Measurements from ENCODE around the gene TMEM178B. TPM values are rescaled to one million over a fixed set of nuclear protein-coding genes. Genes with fewer than 3 reads are reported as not detected.
"Not testable (repeated sequence)": the region's sequence is repeated elsewhere in the genome, so short reads cannot be mapped to it uniquely, and the experiment has no call there.

The TMEM178B gene
- total RNA-seq = 10 to 100 TPM; 12.5 to 54.6 (median 29.5) TPM
- polyA plus RNA-seq = 1 to 10 TPM; 1.2 to 5.5 TPM
- long read RNA-seq, donor 1, partial matches to known transcripts = 42 of 104 reads
- long read RNA-seq, donor 1, other reads (novel, unspliced or antisense) = 62 of 104 reads
- long read RNA-seq, donor 2, partial matches to known transcripts = 63 of 117 reads
- long read RNA-seq, donor 2, other reads (novel, unspliced or antisense) = 54 of 117 reads
- long read RNA-seq, donor 3, partial matches to known transcripts = 0 of 101 reads
- long read RNA-seq, donor 3, other reads (novel, unspliced or antisense) = 101 of 101 reads

- intact Hi-C loops (cut with DNase I) = loop anchor here in 5 of 10 donors (5.0 to 10.0 kb wide), 4 partner anchors 141 to 461 kb away; no protein-coding TSS in a partner anchor
- no peaks in the 10 kb centered on the region for H3K36me3 ChIP-seq
- H3K27me3 ChIP-seq = peaks cover 0 to 97% (median 50%) of the 10 kb centered on the region in 7 donors
- ATAC-seq (peak in 3 of 8 donors; percentile 3 to 33 (median 9)), DNase-seq (peak in 1 of 2 donors; percentile 11)
- 1% methylated on average over 44 to 47 of the region's 47 CpGs for WGBS, 2 donors
- TF ChIP-seq CTCF (IDR thresholded peaks at IDR 0.05) = no peak
- H3K4me1 ChIP-seq = peaks cover 0 to 40% (median 33%) of the 10 kb centered on the region in 9 donors
- peak within 1 kb of the TSS in 4 of 10 donors; percentile 45 to 66 (median 60) for H3K27ac ChIP-seq
- H3K9me3 ChIP-seq = no peaks in the 10 kb centered on the region
- peak within 1 kb of the TSS; percentile 16 to 67 (median 60) for H3K4me3 ChIP-seq
Observed at GRCh38 chr7:141073641-141074161, at the start of gene TMEM178B. TSS of gene TMEM178B (plus strand) at chr7:141074064.

- no peak for TF ChIP-seq CTCF (IDR thresholded peaks at IDR 0.05)
- Histone ChIP-seq H3K4me3 (no peak overlapping the region), H3K27me3 (peaks cover 0 to 18% (median 7%) of the 10 kb centered on the region in 7 donors), H3K4me1 (no peaks in the 10 kb centered on the region), H3K36me3 (no peaks in the 10 kb centered on the region), H3K27ac (no peak overlapping the region), H3K9me3 (peaks cover 0 to 29% (median 7%) of the 10 kb centered on the region in 11 donors)
- intact Hi-C loops (cut with DNase I) = no loop called here
- 82 to 83% methylated on average over 1 of the region's 1 CpG for WGBS, 2 donors
- ATAC-seq = no peak
- DNase-seq = no peak
Observed at GRCh38 chr7:141024668-141025067, 49.2 kb upstream of the TMEM178B start.

GRCh38 chr7:141027043-141027442, 46.8 kb upstream of the TMEM178B start:
- no peak overlapping the region for H3K27ac ChIP-seq
- WGBS, 2 donors = 48 to 49% methylated on average over 3 of the region's 3 CpGs
- no peaks in the 10 kb centered on the region for H3K4me1 ChIP-seq
- peaks cover 0 to 29% (median 7%) of the 10 kb centered on the region in 7 donors for H3K27me3 ChIP-seq
- DNase-seq (no peak), ATAC-seq (no peak)
- peaks cover 0 to 29% (median 7%) of the 10 kb centered on the region in 11 donors for H3K9me3 ChIP-seq
- no peaks in the 10 kb centered on the region for H3K36me3 ChIP-seq
- intact Hi-C loops (cut with DNase I) = no loop called here
- TF ChIP-seq CTCF (IDR thresholded peaks at IDR 0.05) = peak in 1 of 9 donors; percentile 5
- no peak overlapping the region for H3K4me3 ChIP-seq

GRCh38 chr7:141028767-141029166, 45.1 kb upstream of the TMEM178B start:
- DNase-seq = no peak
- Histone ChIP-seq H3K9me3 (peaks cover 0 to 28% (median 7%) of the 10 kb centered on the region in 11 donors), H3K27ac (no peak overlapping the region), H3K4me1 (no peaks in the 10 kb centered on the region), H3K36me3 (no peaks in the 10 kb centered on the region), H3K27me3 (peaks cover 0 to 19% (median 7%) of the 10 kb centered on the region in 7 donors), H3K4me3 (no peak overlapping the region)
- ATAC-seq = no peak
- intact Hi-C loops (cut with DNase I) = no loop called here
- WGBS, 2 donors = 74 to 79% methylated on average over 3 of the region's 3 CpGs
- no peak for TF ChIP-seq CTCF (IDR thresholded peaks at IDR 0.05)

GRCh38 chr7:141032539-141033323, 41.1 kb upstream of the TMEM178B start:
- WGBS, 2 donors = 77 to 80% methylated on average over 25 to 30 of the region's 33 CpGs

GRCh38 chr7:141038100-141038499, 35.8 kb upstream of the TMEM178B start:
- DNase-seq; H3K4me3 ChIP-seq; ATAC-seq; H3K9me3 ChIP-seq; H3K4me1 ChIP-seq; H3K27ac ChIP-seq; H3K27me3 ChIP-seq; H3K36me3 ChIP-seq; intact Hi-C loops (cut with DNase I): not testable (repeated sequence)
- WGBS, 2 donors = 82 to 94% methylated on average over 2 of the region's 3 CpGs

More at GRCh38 chr7:141032539-141033323, 41.1 kb upstream of the TMEM178B start:
- H3K36me3 ChIP-seq; intact Hi-C loops (cut with DNase I); H3K27ac ChIP-seq; H3K4me1 ChIP-seq; ATAC-seq; DNase-seq; H3K4me3 ChIP-seq: not testable (repeated sequence)
- Histone ChIP-seq H3K27me3 (peaks cover 0 to 17% (median 7%) of the 10 kb centered on the region in 7 donors), H3K9me3 (peaks cover 0 to 11% (median 0%) of the 10 kb centered on the region in 11 donors)
